NCI-H524 (cell line): ENCODE data around the gene CEP89.
"Not testable (repeated sequence)": the region's sequence is repeated elsewhere in the genome, so short reads cannot be mapped to it uniquely, and the experiment has no call there.

ENCODE experiments used
- DNase-seq, 2 experiments: peaks; one replicate each; lab custom pipeline; 2025; lab: John Stamatoyannopoulos, UW

CEP89 gene

GRCh38 chr19:32833388-32833787 is 138.4 kb downstream of the CEP89 start:
- DNase-seq: not testable (repeated sequence)

- DNase-seq: not testable (repeated sequence)
These were observed 138.9 kb downstream of the CEP89 start for GRCh38 chr19:32832825-32833224.

- not testable (repeated sequence) for DNase-seq
These were observed 139.7 kb downstream of the CEP89 start for GRCh38 chr19:32832094-32832493.

- DNase-seq: no peak
These were observed 140.1 kb downstream of the CEP89 start for GRCh38 chr19:32831611-32832010.

GRCh38 chr19:32830231-32831014 is 141.3 kb downstream of the CEP89 start:
- no peak for DNase-seq

GRCh38 chr19:32829345-32829896 is 142.3 kb downstream of the CEP89 start:
- DNase-seq: no peak

GRCh38 chr19:32828643-32829344 is 143.0 kb downstream of the CEP89 start:
- DNase-seq: no peak

- no peak for DNase-seq
These were observed 143.6 kb downstream of the CEP89 start for GRCh38 chr19:32828139-32828538.
